ENCODE results near the gene MAML3. TPM values are rescaled to one million over a fixed set of nuclear protein-coding genes. Genes with fewer than 3 reads are reported as not detected.

Gene MAML3
- total and polyA plus RNA-seq, 2 experiments from 2014 or later = 1.7 to 6.5 TPM

GRCh38 chr4:139749338-139749737 is 404.6 kb downstream of the MAML3 start (continued):
- TF ChIP-seq ZNF462 (CRISPR knock-in tag; IDR thresholded peaks at IDR 0.05) = no peak
- no peak for TF ChIP-seq STAT1 (IDR thresholded peaks at IDR 0.05; ENCODE audit: unreplicated experiment)
- no peak for TF ChIP-seq POLR2AphosphoS5 (IDR thresholded peaks at IDR 0.05; ENCODE audit: low read depth)
- no peak for TF ChIP-seq ZNF114 (CRISPR knock-in tag; IDR thresholded peaks at IDR 0.05)
- no peak for TF ChIP-seq CREB1 (CRISPR knock-in tag; IDR thresholded peaks at IDR 0.05; ENCODE audit: low read depth)
- TF ChIP-seq NANOG (IDR thresholded peaks at IDR 0.05; ENCODE audit: borderline replicate concordance) = no peak
- TF ChIP-seq ZNF331 (CRISPR knock-in tag; IDR thresholded peaks at IDR 0.05; ENCODE audit: low read depth) = no peak
- no peak for TF ChIP-seq REST (IDR thresholded peaks at IDR 0.05; ENCODE audit: unreplicated experiment)
- no peak for TF ChIP-seq EZH2phosphoT487 (IDR thresholded peaks at IDR 0.05; ENCODE audit: unreplicated experiment)
- TF ChIP-seq JUNB (IDR thresholded peaks at IDR 0.05; ENCODE audit: unreplicated experiment) = no peak
- TF ChIP-seq CTCF (conservative IDR thresholded peaks at IDR 0.05; ENCODE audit: low read depth in 2 of 2) = no peak
